HG02763 (cell line): ENCODE data around the gene CHST11.
A peak's percentile ranks its signal among the peaks of the same experiment; 100 is the strongest.
"Not testable (repeated sequence)": the region's sequence is repeated elsewhere in the genome, so short reads cannot be mapped to it uniquely, and the experiment has no call there.

Experiments
- ATAC-seq: cut with Tn5 transposase; IDR thresholded peaks from one replicate; pipeline ENCODE4 v1.9.1; 2021; ENCODE audit warnings: mild to moderate bottlenecking, moderate library complexity; ENCODE audit not compliant: unreplicated experiment

The CHST11 gene

GRCh38 chr12:104599272-104600035, 142.7 kb downstream of the CHST11 start:
- ATAC-seq = no peak

GRCh38 chr12:104600036-104600712, 143.4 kb downstream of the CHST11 start:
- no peak for ATAC-seq

GRCh38 chr12:104600790-104601739, 144.3 kb downstream of the CHST11 start:
- no peak for ATAC-seq

- ATAC-seq = no peak
Measured at GRCh38 chr12:104602406-104602805, 145.7 kb downstream of the CHST11 start.

GRCh38 chr12:104602896-104603295, 146.1 kb downstream of the CHST11 start:
- ATAC-seq = no peak

GRCh38 chr12:104603545-104603973, 146.8 kb downstream of the CHST11 start:
- ATAC-seq = no peak

GRCh38 chr12:104604070-104604994, 147.6 kb downstream of the CHST11 start:
- peak; percentile 71 for ATAC-seq

GRCh38 chr12:104604995-104605675, 148.4 kb downstream of the CHST11 start:
- no peak for ATAC-seq

GRCh38 chr12:104605685-104606084, 148.9 kb downstream of the CHST11 start:
- ATAC-seq = no peak

GRCh38 chr12:104608998-104609397, 152.2 kb downstream of the CHST11 start:
- ATAC-seq = no peak

- ATAC-seq = no peak
Measured at GRCh38 chr12:104609445-104609844, 152.7 kb downstream of the CHST11 start.

- no peak for ATAC-seq
Measured at GRCh38 chr12:104610513-104611235, 153.9 kb downstream of the CHST11 start.

GRCh38 chr12:104611671-104612070, 154.9 kb downstream of the CHST11 start:
- ATAC-seq = no peak

- ATAC-seq = not testable (repeated sequence)
Measured at GRCh38 chr12:104613372-104613771, 156.6 kb downstream of the CHST11 start.

- ATAC-seq = no peak
Measured at GRCh38 chr12:104615048-104615561, 158.4 kb downstream of the CHST11 start.

GRCh38 chr12:104618691-104619090, 161.9 kb downstream of the CHST11 start:
- no peak for ATAC-seq

- ATAC-seq = no peak
Measured at GRCh38 chr12:104619305-104619704, 162.6 kb downstream of the CHST11 start.

GRCh38 chr12:104620837-104621531, 164.2 kb downstream of the CHST11 start:
- no peak for ATAC-seq
